DMS153 treated with DMSO at 0.1 percent for 48 hours (cell line): Measurements from ENCODE around the gene HTR4.
A peak's percentile ranks its signal among the peaks of the same experiment; 100 is the strongest.
"Not testable (repeated sequence)": the region's sequence is repeated elsewhere in the genome, so short reads cannot be mapped to it uniquely, and the experiment has no call there.

ENCODE experiments used
- DNase-seq: peaks from one replicate; lab custom pipeline; 2025; ENCODE audit not compliant: unreplicated experiment; lab: John Stamatoyannopoulos, UW

HTR4 gene

GRCh38 chr5:148482697-148483462, 171.4 kb downstream of the HTR4 start:
- no peak for DNase-seq

GRCh38 chr5:148482196-148482595, 172.1 kb downstream of the HTR4 start:
- DNase-seq: no peak

DNA sequence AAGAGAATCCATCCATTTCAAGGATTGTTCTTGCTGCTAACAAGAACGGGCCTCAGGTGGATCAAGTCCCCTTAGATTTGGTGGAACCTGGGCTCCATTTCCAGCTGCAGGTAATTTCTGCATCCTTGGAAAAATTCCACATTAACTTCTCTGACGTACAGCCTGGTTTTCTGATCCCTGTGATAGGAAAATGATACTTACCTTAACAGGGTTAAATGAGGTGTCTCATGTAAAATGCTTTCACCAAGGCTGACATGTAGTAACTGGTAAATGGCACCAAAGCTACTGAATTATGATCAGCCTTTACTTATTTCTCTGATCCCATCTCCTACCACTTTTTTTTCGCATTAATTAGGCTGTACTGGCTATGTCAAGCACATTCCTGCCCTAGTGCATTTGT, 176.9 kb downstream of the HTR4 start:
- DNase-seq: no peak

GRCh38 chr5:148476302-148476701, 178.0 kb downstream of the HTR4 start:
- no peak for DNase-seq

GRCh38 chr5:148474025-148474511, 180.3 kb downstream of the HTR4 start:
- DNase-seq: no peak

DNA sequence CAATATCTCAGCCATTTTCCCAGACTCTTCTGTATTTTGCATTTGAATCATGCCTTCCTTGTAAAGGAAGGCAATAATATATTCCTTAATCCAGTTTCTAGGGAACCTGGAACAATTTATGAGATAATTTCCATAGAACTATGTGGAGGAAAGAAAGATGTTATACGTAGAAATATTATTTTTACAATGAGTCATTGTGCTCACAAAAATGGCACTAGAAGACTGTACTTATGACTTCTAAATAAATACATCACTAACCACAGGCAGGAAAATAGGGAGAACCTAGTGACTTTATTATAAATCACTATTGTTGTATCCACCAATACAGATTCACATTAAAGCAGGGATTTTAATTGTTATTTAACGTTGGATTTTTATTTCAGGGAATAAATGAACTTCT, 182.9 kb downstream of the HTR4 start:
- DNase-seq: no peak

DNA sequence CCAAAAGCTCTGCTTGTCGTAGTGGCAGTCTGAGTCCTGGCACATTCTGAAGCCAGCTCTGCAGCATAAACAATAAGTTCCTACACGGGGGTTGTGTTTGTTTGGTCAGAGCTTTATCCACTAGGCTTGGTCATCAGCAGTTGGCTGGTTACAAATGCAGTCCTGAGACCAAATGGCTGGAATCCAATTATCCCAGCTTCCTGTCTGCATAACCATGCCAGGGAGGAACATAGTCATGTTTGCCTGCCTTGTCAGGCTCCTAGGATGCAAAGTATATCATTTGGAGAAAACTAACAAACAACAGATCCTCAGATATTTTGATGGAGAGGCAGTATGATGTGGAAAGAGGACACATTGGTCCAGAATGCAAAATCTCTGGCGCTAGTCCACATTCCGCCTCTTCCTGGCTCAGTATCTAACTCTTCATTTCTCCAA, 184.8 kb downstream of the HTR4 start:
- no peak for DNase-seq

- not testable (repeated sequence) for DNase-seq
Observed at GRCh38 chr5:148468746-148469145, 185.6 kb downstream of the HTR4 start.

DNA sequence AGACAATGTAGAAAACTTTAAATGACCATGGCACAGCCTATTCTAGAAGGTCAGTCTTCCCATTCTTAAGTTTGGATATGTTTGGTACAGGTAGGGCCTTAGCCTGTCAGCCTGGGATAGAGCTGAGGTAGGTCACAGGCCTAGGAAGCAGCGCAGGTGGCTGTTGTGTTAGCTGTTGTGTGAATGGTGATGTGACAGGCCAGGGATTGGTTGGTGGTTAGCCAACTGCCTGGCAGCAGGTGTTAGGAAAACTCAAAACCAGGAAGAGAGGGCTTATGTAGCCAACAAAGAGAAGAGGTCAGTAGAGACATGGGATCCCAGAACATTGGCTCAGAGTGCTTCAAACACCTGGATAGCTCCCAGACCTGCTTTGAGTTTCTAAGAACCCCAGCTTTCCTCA, 186.4 kb downstream of the HTR4 start:
- no peak for DNase-seq

DNA sequence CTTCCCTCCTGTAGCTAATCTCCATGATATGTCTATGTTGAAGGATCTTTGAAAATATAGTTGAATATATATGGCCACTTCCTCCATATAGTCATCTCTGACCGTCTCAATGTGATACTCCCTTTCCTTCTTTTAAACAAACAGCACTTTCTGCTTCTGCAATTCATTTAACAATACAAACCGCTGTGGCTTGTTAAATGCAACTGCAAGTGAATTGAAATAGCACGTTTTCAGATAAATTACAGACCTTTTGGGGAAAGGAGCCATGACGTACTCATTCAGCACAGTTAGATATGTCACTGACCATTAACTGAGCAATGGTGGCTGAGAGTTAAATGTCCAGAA, 188.1 kb downstream of the HTR4 start:
- no peak for DNase-seq

- no peak for DNase-seq
Observed at GRCh38 chr5:148465381-148466235, 188.7 kb downstream of the HTR4 start.

DNA sequence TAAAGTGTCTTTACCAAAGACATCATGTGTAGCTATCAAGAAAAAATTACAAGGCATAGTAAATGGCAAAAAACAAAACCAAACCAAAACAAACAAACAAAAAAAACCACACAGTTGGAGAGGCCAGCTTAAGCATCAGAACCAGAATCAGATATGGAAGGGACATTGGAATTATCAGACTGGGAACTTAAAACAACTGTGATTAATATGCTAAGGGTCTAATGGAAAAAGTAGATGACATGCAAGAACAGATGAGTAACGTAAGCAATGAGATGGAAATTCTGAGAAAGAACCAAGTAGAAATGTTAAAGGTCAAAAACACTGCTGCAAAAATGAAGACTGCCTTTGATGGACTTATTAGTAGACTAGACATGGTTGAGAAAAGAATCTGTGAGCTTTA, 194.7 kb downstream of the HTR4 start:
- no peak for DNase-seq

- DNase-seq: no peak
Observed at GRCh38 chr5:148458036-148458888, 196.1 kb downstream of the HTR4 start.

DNA sequence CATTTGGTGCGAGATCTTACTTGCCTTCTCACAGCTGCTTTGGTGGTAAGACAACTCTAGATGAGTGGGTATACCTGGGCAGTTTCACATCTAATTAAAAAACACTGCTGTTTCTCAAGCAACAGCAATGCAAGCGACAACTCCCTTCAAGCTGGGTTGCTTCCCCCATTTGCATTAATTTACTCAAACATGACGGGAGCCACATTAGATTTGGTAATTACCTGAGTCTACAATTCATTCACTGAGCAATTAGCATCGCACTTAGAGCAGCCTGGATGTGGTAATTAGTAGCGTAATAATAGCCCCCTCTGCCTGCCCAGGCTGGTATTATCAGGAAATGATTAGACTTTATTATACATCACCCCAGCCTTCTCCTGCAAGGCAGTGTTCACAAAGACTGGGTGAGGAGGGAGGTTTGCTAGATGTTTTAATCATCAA, 197.1 kb downstream of the HTR4 start:
- DNase-seq: no peak

- DNase-seq: no peak
Observed at GRCh38 chr5:148455185-148455584, 199.1 kb downstream of the HTR4 start.

GRCh38 chr5:148454576-148454975, 199.8 kb downstream of the HTR4 start:
- DNase-seq: no peak

- DNase-seq: no peak
Observed at GRCh38 chr5:148452499-148453193, 201.7 kb downstream of the HTR4 start.

DNA sequence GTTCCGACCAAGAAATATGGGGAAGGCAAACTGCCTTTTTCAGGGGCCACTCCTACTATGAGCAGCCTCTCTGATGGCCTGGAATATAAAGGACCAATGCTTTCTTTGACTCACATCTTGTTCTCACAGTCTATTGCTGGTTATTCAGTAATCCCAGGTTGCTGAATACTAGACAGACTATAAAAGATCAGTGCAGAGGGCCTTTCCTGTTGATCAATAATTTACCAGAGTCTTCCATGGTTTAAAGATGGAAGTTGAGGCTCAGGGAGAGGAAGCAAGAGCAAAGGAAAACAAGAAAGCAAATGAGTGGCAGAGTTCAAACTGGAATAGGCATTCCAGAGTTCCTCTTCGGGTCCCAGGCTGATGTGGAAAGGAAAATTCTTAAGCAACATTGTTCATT, 207.7 kb downstream of the HTR4 start:
- no peak for DNase-seq

DNA sequence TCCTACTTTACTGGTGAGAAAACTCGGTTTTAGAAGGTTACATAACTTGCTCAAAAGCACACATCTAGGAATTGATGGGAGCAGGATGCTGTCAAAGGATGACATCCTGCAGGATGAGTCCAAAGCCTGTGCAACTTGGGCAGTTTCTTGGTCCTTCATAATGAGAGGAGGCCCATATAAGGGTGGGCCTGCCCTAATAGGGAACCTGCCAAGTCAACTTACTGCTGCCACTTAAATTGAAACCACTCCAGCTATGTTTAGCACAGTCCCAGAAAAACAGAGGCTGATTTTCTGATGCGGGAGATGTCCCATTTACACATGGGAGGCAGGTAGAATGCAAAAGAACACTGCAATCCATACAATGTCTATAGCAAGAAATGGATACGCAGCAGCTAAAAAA, 208.7 kb downstream of the HTR4 start:
- DNase-seq: no peak

DNA sequence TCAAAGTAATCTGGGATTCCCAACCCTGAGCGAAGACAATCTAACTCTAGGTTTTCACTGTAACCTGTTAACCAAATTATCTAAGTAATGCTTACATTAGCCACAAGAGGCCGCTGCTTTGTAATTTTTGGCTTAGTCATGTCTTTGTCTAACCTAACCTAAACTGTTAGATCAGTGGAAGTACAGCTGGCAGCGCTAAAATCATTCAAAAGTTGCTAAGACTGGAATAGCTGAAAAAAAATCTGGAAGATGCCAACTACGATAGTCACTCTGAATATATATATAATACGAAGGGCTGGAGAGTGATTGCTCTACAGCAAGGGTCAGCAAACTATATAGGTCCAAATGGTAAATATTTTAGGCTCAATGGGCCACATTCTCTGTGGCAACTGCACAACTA, 210.3 kb downstream of the HTR4 start:
- peak; percentile 6 for DNase-seq

DNA sequence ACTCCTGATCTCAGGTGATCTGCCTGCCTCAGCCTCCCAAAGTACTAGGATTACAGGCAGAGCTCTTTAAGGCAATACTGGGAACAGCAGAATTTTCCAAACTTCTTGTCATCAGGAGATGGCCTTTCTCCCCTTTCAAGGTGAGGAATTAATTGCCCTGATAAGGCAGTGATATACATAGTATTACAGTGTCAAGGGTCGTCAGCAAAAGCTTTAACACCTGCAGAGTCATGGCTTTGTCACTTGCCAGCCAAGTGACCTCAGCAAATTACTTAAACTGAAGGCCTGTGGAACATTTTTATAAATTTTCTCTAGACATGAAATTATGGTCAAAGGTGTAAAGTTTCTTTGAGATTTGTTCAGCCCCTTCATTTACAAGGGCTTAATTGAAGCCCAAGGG, 211.1 kb downstream of the HTR4 start:
- DNase-seq: no peak
